Skeletal muscle cell (primary cell): ENCODE measurements around the gene MYO1H.
A peak's percentile ranks its signal among the peaks of the same experiment; 100 is the strongest.
"Not testable (repeated sequence)": the region's sequence is repeated elsewhere in the genome, so short reads cannot be mapped to it uniquely, and the experiment has no call there.

Source experiments
- DNase-seq: peaks from one replicate; pipeline ENCODE4 v3.0.0-alpha.2; 2010; ENCODE audit warnings: low read depth
- H3K4me3 ChIP-seq: 2 replicates; pipeline ENCODE4 v1.5.1; 2011; ENCODE audit warnings: low read depth, mild to moderate bottlenecking, control low read depth, low read length, moderate library complexity

The MYO1H gene

GRCh38 chr12:109463756-109464155, 116.1 kb downstream of the MYO1H start:
- H3K4me3 ChIP-seq: peak overlapping the region; percentile 27
- no peak for DNase-seq

DNA sequence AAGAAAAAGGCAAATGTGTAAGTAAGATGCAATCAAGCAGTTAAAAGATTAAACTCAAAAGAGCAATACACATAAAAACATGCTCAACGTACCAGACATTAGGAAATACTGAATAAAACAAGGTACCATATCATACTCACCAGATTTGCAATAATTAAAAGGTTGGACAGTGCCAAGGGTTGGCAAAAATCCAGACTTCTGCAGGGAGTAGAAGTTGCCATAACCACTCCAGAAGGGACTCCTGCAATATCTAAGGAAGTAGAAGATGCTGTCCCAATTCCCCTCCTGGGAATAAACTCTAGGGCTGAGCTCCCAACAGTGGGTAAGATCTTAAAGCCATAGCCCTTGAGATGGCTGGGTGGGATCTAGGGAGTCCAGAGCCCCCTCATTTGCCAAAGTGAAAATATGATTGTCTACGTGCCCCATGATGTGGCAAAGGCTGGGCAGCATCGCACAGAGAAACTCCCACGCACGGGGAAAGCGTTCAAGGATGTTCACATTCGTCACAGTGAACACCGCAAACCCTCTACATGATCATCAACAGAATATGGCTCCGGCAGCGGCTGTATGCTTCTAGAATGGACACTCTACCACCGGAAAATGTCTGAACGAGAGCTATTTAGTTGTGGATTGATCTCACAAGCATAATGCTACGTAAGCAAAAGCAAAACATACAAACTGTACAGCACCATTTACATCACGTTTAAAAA, 117.1 kb downstream of the MYO1H start:
- no peak for DNase-seq

DNA sequence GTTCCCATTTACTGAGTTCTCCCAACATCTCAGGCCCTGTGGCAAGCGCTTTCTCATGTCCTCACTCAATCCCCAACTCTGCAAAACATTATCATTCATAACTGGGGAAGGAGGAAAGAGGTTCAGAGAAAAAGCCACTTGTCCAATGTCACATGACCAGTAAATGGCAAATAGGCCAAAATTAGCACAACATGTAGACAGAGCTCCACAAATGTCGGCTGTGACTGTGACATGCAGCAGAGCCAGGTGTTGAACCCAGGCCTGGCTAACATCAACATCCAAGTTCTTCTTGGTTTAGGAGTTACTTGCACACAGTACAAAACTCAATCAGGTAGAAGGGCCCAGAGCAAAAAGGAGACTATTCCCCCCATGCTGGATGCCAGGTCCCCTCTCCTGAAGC, 118.6 kb downstream of the MYO1H start:
- DNase-seq: no peak
- no peak overlapping the region for H3K4me3 ChIP-seq

More for the DNA sequence above, 117.1 kb downstream of the MYO1H start:
- no peak overlapping the region for H3K4me3 ChIP-seq

- H3K4me3 ChIP-seq: no peak overlapping the region
- no peak for DNase-seq
Observed at GRCh38 chr12:109466821-109467220, 119.1 kb downstream of the MYO1H start.

GRCh38 chr12:109467978-109468676, 120.4 kb downstream of the MYO1H start:
- H3K4me3 ChIP-seq: no peak overlapping the region
- DNase-seq: no peak

DNA sequence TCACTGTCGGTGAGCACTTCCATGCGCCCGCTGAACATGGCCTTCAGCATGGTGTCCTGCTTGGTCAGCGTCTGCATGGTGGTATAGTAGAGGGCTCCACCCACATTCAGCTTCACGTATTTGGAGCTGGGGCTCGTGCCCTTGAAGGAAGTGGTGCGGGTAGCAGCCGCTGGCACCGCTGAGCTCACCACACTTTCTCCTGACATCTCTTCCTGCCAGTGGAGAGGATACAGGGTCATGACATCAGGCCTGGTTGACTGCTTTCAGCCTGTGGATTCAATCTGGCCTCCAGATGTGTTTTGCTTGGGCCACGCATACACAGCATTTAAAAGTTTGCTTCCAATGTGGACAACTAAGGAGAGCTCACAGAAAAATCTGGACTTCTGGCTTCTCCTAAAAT, 121.8 kb downstream of the MYO1H start:
- H3K4me3 ChIP-seq: no peak overlapping the region
- no peak for DNase-seq

- H3K4me3 ChIP-seq: no peak overlapping the region
Observed at GRCh38 chr12:109473006-109473405, 125.3 kb downstream of the MYO1H start.

GRCh38 chr12:109473526-109474270, 126.0 kb downstream of the MYO1H start:
- not testable (repeated sequence) for H3K4me3 ChIP-seq, DNase-seq

More at GRCh38 chr12:109473006-109473405, 125.3 kb downstream of the MYO1H start:
- DNase-seq: no peak

DNA sequence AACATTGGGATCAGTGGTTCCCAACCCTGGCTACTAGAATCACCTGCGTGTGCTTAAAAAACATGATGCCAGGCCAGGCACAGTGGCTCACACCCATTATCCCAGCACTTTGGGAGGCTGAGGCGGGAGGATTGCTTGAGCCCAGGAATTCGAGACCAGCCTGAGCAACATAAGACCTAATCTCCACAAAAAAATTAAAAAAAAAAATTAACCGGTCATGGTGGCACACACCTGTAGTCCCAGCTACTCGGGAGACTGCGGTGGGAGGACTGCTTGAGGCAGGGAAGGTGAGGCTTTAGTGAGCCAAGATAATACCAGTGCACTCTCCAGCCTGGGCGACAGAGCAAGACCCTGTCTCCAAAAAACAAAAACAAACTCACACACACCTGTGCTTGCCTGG, 127.4 kb downstream of the MYO1H start:
- no peak for DNase-seq
- no peak overlapping the region for H3K4me3 ChIP-seq

GRCh38 chr12:109475993-109476806, 128.5 kb downstream of the MYO1H start:
- DNase-seq: no peak
- H3K4me3 ChIP-seq: peak overlapping the region; percentile 99

GRCh38 chr12:109476807-109477184, 129.1 kb downstream of the MYO1H start:
- DNase-seq: no peak
- peak overlapping the region; percentile 99 for H3K4me3 ChIP-seq

DNA sequence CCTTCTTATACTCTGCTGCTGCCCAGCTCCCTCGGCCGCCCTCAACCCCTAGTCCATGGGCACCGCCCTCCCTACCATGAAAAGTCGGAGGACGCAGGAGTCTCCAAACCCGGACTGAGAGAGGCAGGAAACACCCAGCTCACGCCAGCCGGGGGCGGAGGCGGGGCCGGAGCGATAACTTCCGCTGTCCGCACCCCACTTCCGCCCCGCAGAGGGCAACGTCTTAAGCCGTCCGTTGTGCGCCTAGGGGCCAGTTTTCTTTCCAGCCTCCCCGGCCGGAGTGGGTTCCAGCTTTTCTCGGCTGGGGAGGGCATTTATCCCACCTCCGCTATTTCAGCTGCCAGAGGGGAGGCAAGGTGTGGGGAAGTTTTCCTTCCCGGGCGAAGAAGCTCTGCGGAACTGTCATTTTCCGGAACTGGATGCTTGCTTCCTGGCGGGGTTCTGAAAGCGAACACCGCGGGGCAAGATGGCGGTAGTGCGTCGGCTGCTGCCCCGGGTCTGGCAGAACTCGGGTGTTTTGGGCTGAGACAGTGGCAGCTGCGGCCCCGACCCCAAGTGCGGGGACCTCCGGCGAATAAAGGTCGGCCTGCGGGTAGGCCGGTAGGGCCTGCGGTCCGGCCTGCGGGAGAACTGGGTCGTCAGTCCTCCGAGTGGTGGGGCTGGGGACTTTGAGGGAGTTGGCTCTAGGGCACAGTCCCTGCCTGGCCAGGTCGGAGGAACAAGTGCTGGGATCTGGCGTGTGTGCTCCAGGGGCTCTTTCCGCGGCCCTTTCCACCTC, 129.7 kb downstream of the MYO1H start, which contains the start of the genes KCTD10 and UBE3B:
KCTD10 (minus strand) TSS at position 116 of the 778 bp plus-strand sequence; CDS start at position 78, 38 bp downstream.
UBE3B (plus strand) TSS at position 450 of the 778 bp plus-strand sequence. CDS start 5,918 bp downstream, outside the sequence.
- H3K4me3 ChIP-seq: peak within 1 kb of the TSS; percentile 99
- peak; percentile 70 for DNase-seq

- H3K4me3 ChIP-seq: peak overlapping the region; percentile 99
- DNase-seq: no peak
Observed at GRCh38 chr12:109477963-109478315, 130.2 kb downstream of the MYO1H start.

DNA sequence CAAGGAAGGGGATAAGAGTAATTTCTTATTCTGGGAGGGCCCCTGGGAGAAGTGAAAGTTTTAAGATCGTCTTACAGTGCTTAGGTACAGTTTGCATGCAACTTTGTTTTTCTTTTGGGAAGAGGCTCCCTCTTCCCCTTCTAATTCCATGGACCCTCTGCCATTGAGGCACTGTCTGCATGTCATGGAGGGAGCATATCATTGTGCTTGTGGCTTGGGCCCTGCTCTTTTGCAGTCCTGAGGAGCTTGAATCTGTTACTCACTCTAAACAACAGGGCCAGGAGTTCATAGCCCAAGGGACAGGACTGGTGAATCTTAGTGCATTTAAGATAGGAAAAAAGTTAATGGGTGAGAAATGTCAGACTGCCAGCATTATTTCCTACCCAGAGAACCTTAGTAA, 132.1 kb downstream of the MYO1H start:
- DNase-seq: no peak
- no peak overlapping the region for H3K4me3 ChIP-seq

DNA sequence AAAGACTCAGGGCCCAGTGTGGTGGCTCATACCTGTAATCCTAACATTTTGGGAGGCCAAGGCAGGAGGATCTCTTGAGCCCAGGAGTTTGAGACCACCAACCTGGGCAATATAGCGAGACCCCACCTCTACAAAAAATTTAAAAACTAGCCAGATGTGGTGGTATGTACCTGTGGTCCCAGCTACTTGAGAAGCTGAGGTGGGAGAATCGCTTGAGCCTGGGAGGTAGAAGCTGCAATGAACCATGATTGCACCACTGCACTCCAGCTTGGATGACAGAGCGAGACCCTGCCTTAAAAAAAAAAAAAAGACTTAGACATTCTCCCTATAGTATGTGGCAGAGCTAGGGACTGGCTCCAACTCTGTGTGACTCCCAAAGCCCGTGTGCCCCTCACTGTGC, 132.7 kb downstream of the MYO1H start:
- no peak overlapping the region for H3K4me3 ChIP-seq
- DNase-seq: no peak

DNA sequence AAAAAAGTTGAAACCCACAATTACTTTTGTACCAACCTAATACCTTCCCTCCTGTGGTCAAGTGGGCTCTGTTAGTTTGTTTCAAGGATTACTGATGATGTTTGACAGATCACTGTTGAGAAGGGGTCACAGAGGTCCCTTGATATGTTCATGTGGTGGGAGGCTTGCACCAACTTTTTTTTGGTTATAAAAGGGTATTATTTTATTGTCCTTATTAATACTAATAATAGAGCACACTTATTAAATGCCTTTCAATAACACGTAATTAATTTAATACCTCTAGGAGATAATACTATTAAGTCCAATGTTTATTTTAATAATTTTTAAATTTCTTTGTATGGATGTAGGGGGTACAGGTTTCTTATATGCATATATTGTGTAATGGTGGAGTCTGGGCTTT, 134.2 kb downstream of the MYO1H start:
- H3K4me3 ChIP-seq: no peak overlapping the region

GRCh38 chr12:109482491-109482890, 134.8 kb downstream of the MYO1H start:
- no peak overlapping the region for H3K4me3 ChIP-seq
- no peak for DNase-seq

More for the DNA sequence above, 134.2 kb downstream of the MYO1H start:
- DNase-seq: no peak

GRCh38 chr12:109482894-109483293, 135.2 kb downstream of the MYO1H start:
- no peak for DNase-seq
- H3K4me3 ChIP-seq: no peak overlapping the region

DNA sequence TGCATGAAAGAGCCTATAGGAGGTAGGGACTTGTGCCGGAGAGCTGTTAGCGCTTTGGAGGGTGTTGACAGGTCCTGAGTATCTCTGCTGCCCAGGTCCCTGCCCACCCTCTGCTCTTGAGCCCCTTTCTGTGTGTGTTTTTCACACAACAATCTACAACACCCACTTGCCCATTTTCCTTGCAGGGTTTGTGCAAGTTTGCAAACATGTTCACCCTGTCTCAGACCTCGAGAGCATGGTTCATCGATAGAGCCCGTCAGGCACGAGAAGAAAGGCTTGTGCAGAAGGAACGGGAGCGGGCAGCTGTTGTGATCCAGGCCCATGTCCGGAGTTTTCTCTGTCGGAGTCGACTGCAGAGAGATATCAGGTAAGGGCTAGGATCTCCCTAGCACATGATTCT, 135.6 kb downstream of the MYO1H start:
- no peak for DNase-seq
- H3K4me3 ChIP-seq: no peak overlapping the region
